T-helper 9 cell (primary cell): ENCODE results near the gene TCHH.

Source experiments
- DNase-seq: peaks from one replicate; pipeline ENCODE4 v3.0.0-alpha.2; 2020

TCHH gene

GRCh38 chr1:152061952-152062351 is 53.3 kb downstream of the TCHH start:
- DNase-seq: no peak
